GM19395 (cell line): ENCODE data around the gene BCAS3.

Source experiments
- ATAC-seq: cut with Tn5 transposase; IDR thresholded peaks from one replicate; pipeline ENCODE4 v1.9.1; 2021; ENCODE audit warnings: mild to moderate bottlenecking, moderate library complexity; ENCODE audit not compliant: unreplicated experiment

Gene BCAS3

GRCh38 chr17:61388561-61389356 is 711.1 kb downstream of the BCAS3 start:
- ATAC-seq: no peak

- ATAC-seq: no peak
Observed at GRCh38 chr17:61389670-61390478, 712.2 kb downstream of the BCAS3 start.

GRCh38 chr17:61390479-61390791 is 712.8 kb downstream of the BCAS3 start:
- no peak for ATAC-seq

GRCh38 chr17:61391595-61392291 is 714.1 kb downstream of the BCAS3 start:
- ATAC-seq: no peak

- no peak for ATAC-seq
Observed at GRCh38 chr17:61392679-61393078, 715.0 kb downstream of the BCAS3 start.

- ATAC-seq: no peak
Observed at GRCh38 chr17:61393550-61393903, 715.9 kb downstream of the BCAS3 start.

- ATAC-seq: no peak
Observed at GRCh38 chr17:61393904-61394629, 716.4 kb downstream of the BCAS3 start.

GRCh38 chr17:61394630-61395408 is 717.2 kb downstream of the BCAS3 start:
- no peak for ATAC-seq

- no peak for ATAC-seq
Observed at GRCh38 chr17:61395409-61395982, 717.8 kb downstream of the BCAS3 start.

- ATAC-seq: no peak
Observed at GRCh38 chr17:61395983-61396585, 718.4 kb downstream of the BCAS3 start.

- no peak for ATAC-seq
Observed at GRCh38 chr17:61396586-61397085, 719.0 kb downstream of the BCAS3 start.

GRCh38 chr17:61397086-61397842 is 719.6 kb downstream of the BCAS3 start:
- no peak for ATAC-seq

GRCh38 chr17:61398721-61399130 is 721.1 kb downstream of the BCAS3 start:
- no peak for ATAC-seq

GRCh38 chr17:61399131-61400065 is 721.7 kb downstream of the BCAS3 start, which contains the start of gene TBX2:
Gene TBX2 (plus strand): TSS chr17:61399843. CDS start chr17:61400177, 334 bp downstream.
- ATAC-seq: no peak

- ATAC-seq: no peak
Observed at GRCh38 chr17:61400066-61400716, 722.5 kb downstream of the BCAS3 start.

GRCh38 chr17:61400717-61401388 is 723.2 kb downstream of the BCAS3 start:
- ATAC-seq: no peak
